GM12801 (cell line): ENCODE measurements around the gene TNIP2.

ENCODE experiments used
- CTCF ChIP-seq: IDR thresholded peaks from one replicate; pipeline ENCODE4 v1.5.1; 2011; ENCODE audit warnings: control low read depth; ENCODE audit not compliant: insufficient read length; ENCODE audit errors: extremely low read depth

The TNIP2 gene

GRCh38 chr4:2756691-2757350 is 685 bp upstream of the TNIP2 start:
- TF ChIP-seq CTCF: no peak

GRCh38 chr4:2754848-2755819 is 1.0 kb downstream of the TNIP2 start:
- no peak for TF ChIP-seq CTCF

GRCh38 chr4:2753436-2753835 is 2.7 kb downstream of the TNIP2 start:
- TF ChIP-seq CTCF: no peak

- no peak for TF ChIP-seq CTCF
Observed at GRCh38 chr4:2750719-2751605, 5.2 kb downstream of the TNIP2 start.

GRCh38 chr4:2746891-2747695 is 9.0 kb downstream of the TNIP2 start:
- TF ChIP-seq CTCF: no peak

GRCh38 chr4:2745981-2746806 is 9.9 kb downstream of the TNIP2 start:
- TF ChIP-seq CTCF: no peak
